DND-41 (cell line): ENCODE measurements around the gene GGN.

ENCODE experiments used
- ATAC-seq: fragments of 200-7000 bp; cut with Tn5 transposase; 3 replicates; pipeline ENCODE4 v1.9.1; 2021; ENCODE audit warnings: low read depth; ENCODE audit not compliant: insufficient read depth
- DNase-seq: peaks from one replicate; pipeline ENCODE4 v3.0.0-alpha.2; 2020
- H2AFZ ChIP-seq: 2 replicates; pipeline ENCODE4 v1.6.0; 2012; ENCODE audit warnings: low read depth, low read length
- H3K27ac ChIP-seq: 2 replicates; pipeline ENCODE4 v1.5.1; 2012; ENCODE audit warnings: low read length, inconsistent platforms
- H3K27me3 ChIP-seq: fragments of 200-600 bp; sonication (generic); 2 replicates; pipeline ENCODE4 v1.6.0; 2012; ENCODE audit warnings: low read length, mild to moderate bottlenecking, inconsistent platforms; ENCODE audit not compliant: insufficient read depth, poor library complexity
- H3K36me3 ChIP-seq: 2 replicates; pipeline ENCODE4 v1.5.1; 2012; ENCODE audit warnings: low read length, inconsistent platforms; ENCODE audit not compliant: insufficient read depth
- H3K4me1 ChIP-seq: 2 replicates; pipeline ENCODE4 v1.5.1; 2012; ENCODE audit warnings: mild to moderate bottlenecking, low read length; ENCODE audit not compliant: insufficient read depth
- H3K4me2 ChIP-seq: 2 replicates; pipeline ENCODE4 v1.6.0; 2012; ENCODE audit warnings: mild to moderate bottlenecking, moderate library complexity, low read length, inconsistent platforms; ENCODE audit not compliant: insufficient read depth
- H3K4me3 ChIP-seq, 2 experiments: fragments of 200-600 bp in 1 of 2; shearing (Covaris generic) in 1 of 2; 2 replicates each; pipeline ENCODE4 v1.5.1; 2012 to 2016; ENCODE audit warnings: inconsistent platforms in 2 of 2, low read length in 2 of 2, mild to moderate bottlenecking in 2 of 2, low read depth in 1 of 2, moderate library complexity in 1 of 2
- H3K79me2 ChIP-seq: 2 replicates; pipeline ENCODE4 v1.6.0; 2012; ENCODE audit warnings: low read length, inconsistent platforms; ENCODE audit not compliant: insufficient read depth
- H3K9ac ChIP-seq: 2 replicates; pipeline ENCODE4 v1.6.0; 2012; ENCODE audit warnings: low read depth, mild to moderate bottlenecking, inconsistent platforms, low read length, moderate library complexity
- H3K9me3 ChIP-seq: 2 replicates; pipeline ENCODE4 v1.5.1; 2012; ENCODE audit warnings: low read length, moderate library complexity, mild to moderate bottlenecking, inconsistent platforms; ENCODE audit not compliant: insufficient read depth, severe bottlenecking
- H4K20me1 ChIP-seq: 2 replicates; pipeline ENCODE4 v1.6.0; 2012; ENCODE audit warnings: low read length; ENCODE audit not compliant: insufficient read depth
- CTCF ChIP-seq: IDR thresholded peaks from 2 replicates; pipeline ENCODE4 v1.5.1; 2012; ENCODE audit warnings: borderline replicate concordance, low read length, moderate library complexity, mild to moderate bottlenecking; ENCODE audit not compliant: poor library complexity, severe bottlenecking; ENCODE audit errors: extremely low read depth
- EZH2 ChIP-seq: IDR thresholded peaks from 3 replicates; pipeline ENCODE4 v1.6.1; 2012; ENCODE audit warnings: borderline replicate concordance, low read depth, mild to moderate bottlenecking, moderate library complexity, low read length, inconsistent platforms; ENCODE audit not compliant: severe bottlenecking

The GGN gene

GRCh38 chr19:38383184-38383583 lies 4.7 kb downstream of the GGN start:
- H3K27ac ChIP-seq, result no peak overlapping the region
- DNase-seq, result no peak
- peaks cover 46% of the 10 kb centered on the region for H4K20me1 ChIP-seq
- H2AFZ ChIP-seq, result no peak overlapping the region
- H3K9ac ChIP-seq, result no peak overlapping the region
- H3K4me1 ChIP-seq, result peaks cover 47% of the 10 kb centered on the region
- no peak for ATAC-seq
- H3K4me3 ChIP-seq, result no peak overlapping the region
- peaks cover 13% of the 10 kb centered on the region for H3K79me2 ChIP-seq
- peaks cover 65% of the 10 kb centered on the region for H3K36me3 ChIP-seq
- H3K9me3 ChIP-seq, result no peaks in the 10 kb centered on the region
- TF ChIP-seq EZH2, result no peak
- no peak for TF ChIP-seq CTCF
- H3K4me2 ChIP-seq, result no peak overlapping the region
- H3K27me3 ChIP-seq, result no peaks in the 10 kb centered on the region

- ATAC-seq (no peak), DNase-seq (no peak)
- no peak overlapping the region for H3K9ac ChIP-seq
- no peak overlapping the region for H3K27ac ChIP-seq
- TF ChIP-seq EZH2, result no peak
- H3K36me3 ChIP-seq, result peaks cover 84% of the 10 kb centered on the region
- no peak overlapping the region for H3K4me2 ChIP-seq
- peaks cover 33% of the 10 kb centered on the region for H3K79me2 ChIP-seq
- no peak overlapping the region for H2AFZ ChIP-seq
- peaks cover 45% of the 10 kb centered on the region for H4K20me1 ChIP-seq
- H3K9me3 ChIP-seq, result no peaks in the 10 kb centered on the region
- H3K4me3 ChIP-seq, result no peak overlapping the region
- H3K27me3 ChIP-seq, result no peaks in the 10 kb centered on the region
- peaks cover 36% of the 10 kb centered on the region for H3K4me1 ChIP-seq
Measured at GRCh38 chr19:38381138-38381537, 6.7 kb downstream of the GGN start.

- H3K27ac ChIP-seq, result no peak overlapping the region
- no peaks in the 10 kb centered on the region for H3K27me3 ChIP-seq
- H3K9ac ChIP-seq, result no peak overlapping the region
- H3K4me3 ChIP-seq, result no peak overlapping the region
- TF ChIP-seq EZH2 (no peak), CTCF (no peak)
- no peaks in the 10 kb centered on the region for H3K9me3 ChIP-seq
- peaks cover 48% of the 10 kb centered on the region for H3K79me2 ChIP-seq
- ATAC-seq, result no peak
- peaks cover 27% of the 10 kb centered on the region for H3K4me1 ChIP-seq
- H2AFZ ChIP-seq, result no peak overlapping the region
- no peak overlapping the region for H3K4me2 ChIP-seq
- peaks cover 77% of the 10 kb centered on the region for H3K36me3 ChIP-seq
- no peak for DNase-seq
- peaks cover 44% of the 10 kb centered on the region for H4K20me1 ChIP-seq
Measured at GRCh38 chr19:38378866-38379265, 9.0 kb downstream of the GGN start.

GRCh38 chr19:38377052-38377451 lies 10.8 kb downstream of the GGN start:
- Histone ChIP-seq H3K27me3 (no peaks in the 10 kb centered on the region), H3K36me3 (peaks cover 61% of the 10 kb centered on the region), H3K4me1 (peaks cover 29% of the 10 kb centered on the region), H4K20me1 (peaks cover 44% of the 10 kb centered on the region), H3K4me3 (0 out of 4 replicates have a peak overlapping the region, but pooled peaks of 1 of the 2 experiments have one; percentile 91), H3K27ac (0 out of 2 replicates have a peak overlapping the region, but pooled peaks have one; percentile 37), H3K79me2 (peaks cover 48% of the 10 kb centered on the region), H3K4me2 (peak overlapping the region; percentile 93; the same call in 1 of the 2 replicates), H3K9ac (0 out of 2 replicates have a peak overlapping the region, but pooled peaks have one; percentile 91), H2AFZ (no peak overlapping the region), H3K9me3 (no peaks in the 10 kb centered on the region)
- ATAC-seq, result no peak
- TF ChIP-seq EZH2 (no peak), CTCF (no peak)
- no peak for DNase-seq
